SH-SY5Y (cell line): Measurements from ENCODE around the gene IFI35.

ENCODE experiments used
- GATA2 ChIP-seq: IDR thresholded peaks from 2 replicates; pipeline ENCODE4 v1.6.1; 2011; ENCODE audit warnings: mild to moderate bottlenecking, low read depth, low read length
- GATA3 ChIP-seq: IDR thresholded peaks from 2 replicates; pipeline ENCODE4 v1.6.1; 2011; ENCODE audit warnings: low read depth, mild to moderate bottlenecking, low read length, moderate library complexity

DNA sequence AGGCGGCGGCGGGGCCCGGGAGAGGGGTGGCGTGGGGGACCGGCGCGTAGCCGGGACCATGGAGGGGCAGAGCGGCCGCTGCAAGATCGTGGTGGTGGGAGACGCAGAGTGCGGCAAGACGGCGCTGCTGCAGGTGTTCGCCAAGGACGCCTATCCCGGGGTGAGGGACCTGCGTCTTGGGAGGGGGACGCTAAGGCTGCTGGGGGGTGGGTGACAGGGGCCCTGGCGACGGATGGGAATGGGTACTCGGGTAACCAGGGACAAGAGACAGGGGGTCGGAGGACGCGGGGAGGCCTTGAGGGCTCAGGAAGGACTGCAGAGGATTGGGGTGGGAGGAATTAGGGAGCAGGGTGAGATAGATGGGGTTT, 18.7 kb downstream of the IFI35 start:
- TF ChIP-seq GATA3 (no peak), GATA2 (no peak)
